ENCODE data around the gene CDKN1C.
A peak's percentile ranks its signal among the peaks of the same experiment; 100 is the strongest.

CDKN1C gene

DNA sequence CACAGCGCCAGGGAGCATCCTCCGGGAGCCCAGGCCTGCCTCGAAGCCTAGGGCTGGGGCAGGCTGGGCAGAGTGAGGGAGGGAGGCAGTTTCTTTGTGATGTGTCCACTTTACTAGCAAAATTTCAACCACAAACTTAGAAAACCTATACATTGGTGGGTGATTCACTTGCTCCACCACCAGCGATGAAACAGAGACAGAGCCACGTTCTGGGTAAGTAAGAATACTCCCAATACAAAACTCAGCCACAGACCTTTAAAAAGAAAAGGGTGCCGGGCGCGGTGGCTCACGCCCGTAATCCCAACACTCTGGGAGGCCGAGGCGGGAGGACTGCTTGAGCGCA is 22.3 kb downstream of the CDKN1C start:
- POLR2A ChIA-PET, result no interaction called here
- no peak for TF ChIP-seq ZBTB8A (tag by site-specific recombination; IDR thresholded peaks at IDR 0.05)
- TF ChIP-seq ZNF19 (tag by site-specific recombination; IDR thresholded peaks at IDR 0.05; ENCODE audit: low read depth), result no peak
- no peak for TF ChIP-seq ZIC2 (tag by site-specific recombination; IDR thresholded peaks at IDR 0.05)
- no peak for TF ChIP-seq ZNF16 (tag by site-specific recombination; IDR thresholded peaks at IDR 0.05; ENCODE audit: low read depth)
- no peak for TF ChIP-seq GLIS1 (tag by site-specific recombination; IDR thresholded peaks at IDR 0.05)
- H3K9me3 ChIP-seq (ENCODE audit: control insufficient read depth, insufficient read depth, low read depth, low read length), result no peaks in the 10 kb centered on the region
- H3K4me3 ChIP-seq (ENCODE audit: low read depth, low read length), result no peak overlapping the region
- no peaks in the 10 kb centered on the region for H3K36me3 ChIP-seq (ENCODE audit: control insufficient read depth in 2 of 2, insufficient read depth in 1 of 2, low read length in 2 of 2)
- no peaks in the 10 kb centered on the region for H3K4me1 ChIP-seq (ENCODE audit: control insufficient read depth, insufficient read depth, low read length)
- CTCF ChIA-PET, result no interaction called here
- H3K27ac ChIP-seq (ENCODE audit: extremely low read depth, low read depth, low read length), result no peak overlapping the region

DNA sequence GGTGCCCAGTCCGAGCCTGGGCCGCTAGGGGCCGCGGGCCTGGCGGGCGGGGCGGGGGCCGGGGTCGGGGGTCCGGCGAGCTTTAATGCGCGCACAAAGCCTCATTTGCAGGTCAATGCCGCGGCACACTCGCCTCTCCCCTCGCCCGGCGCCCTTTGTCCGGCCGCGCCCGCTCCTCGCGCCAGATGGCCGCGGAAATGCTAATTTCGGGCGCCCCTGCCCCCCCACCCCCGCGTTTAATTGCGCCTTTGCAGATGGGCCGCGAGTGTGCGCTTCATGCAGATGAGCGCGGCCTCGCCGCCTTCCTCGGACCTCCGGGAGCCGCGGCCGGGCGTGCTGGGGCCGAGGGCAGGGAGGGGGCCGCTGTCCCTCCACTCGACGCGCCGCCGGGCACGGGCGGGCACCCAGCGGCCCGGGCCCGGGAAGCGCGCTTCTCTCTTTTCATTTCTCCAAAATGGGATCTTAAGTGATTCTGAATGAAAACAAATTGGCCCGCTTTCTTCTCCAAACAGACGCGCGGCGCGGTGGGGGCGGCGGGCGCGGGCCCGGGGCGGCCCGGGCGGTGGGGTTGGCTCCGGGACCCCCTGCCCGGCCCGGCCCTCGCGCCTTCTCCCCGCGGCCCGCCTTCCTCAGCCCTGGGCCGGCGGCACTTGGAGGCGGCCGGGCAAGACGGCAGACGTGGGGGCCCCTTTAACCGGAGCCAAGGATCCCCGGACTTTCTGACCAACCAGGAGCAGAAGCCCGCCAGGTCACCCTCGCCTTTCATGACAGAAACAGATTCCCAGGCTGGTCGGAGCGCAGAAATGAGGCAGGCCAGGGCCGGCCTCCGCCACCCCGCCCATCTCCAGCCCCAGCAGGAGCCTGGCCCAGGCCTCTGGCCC is 22.9 kb downstream of the CDKN1C start:
- ChIA-PET CTCF (interaction anchor here (0.8 kb wide), 1 partner anchor 29 kb away, joined by 4 read pairs; no protein-coding TSS in a partner anchor), POLR2A (no interaction called here)
- H3K4me1 ChIP-seq (ENCODE audit: control insufficient read depth, insufficient read depth, low read length), result no peaks in the 10 kb centered on the region
- no peak overlapping the region for H3K27ac ChIP-seq (ENCODE audit: extremely low read depth, low read depth, low read length)
- TF ChIP-seq GFI1B (tag by site-specific recombination; IDR thresholded peaks at IDR 0.05), result no peak
- no peak for TF ChIP-seq ZEB2 (tag by site-specific recombination; IDR thresholded peaks at IDR 0.05)
- TF ChIP-seq TCF7L2 (IDR thresholded peaks at IDR 0.05; ENCODE audit: borderline replicate concordance, low read depth, low read length), result no peak
- no peak for TF ChIP-seq ZNF600 (tag by site-specific recombination; IDR thresholded peaks at IDR 0.05)
- no peak for TF ChIP-seq ZNF544 (tag by site-specific recombination; IDR thresholded peaks at IDR 0.05)
- no peak for TF ChIP-seq ZBTB48 (tag by site-specific recombination; IDR thresholded peaks at IDR 0.05)
- no peaks in the 10 kb centered on the region for H3K36me3 ChIP-seq (ENCODE audit: control insufficient read depth in 2 of 2, insufficient read depth in 1 of 2, low read length in 2 of 2)
- H3K9me3 ChIP-seq (ENCODE audit: control insufficient read depth, insufficient read depth, low read depth, low read length), result no peaks in the 10 kb centered on the region
- no peak overlapping the region for H3K4me3 ChIP-seq (ENCODE audit: low read depth, low read length)

GRCh38 chr11:2860636-2861035 is 24.9 kb downstream of the CDKN1C start:
- H3K9me3 ChIP-seq (ENCODE audit: control insufficient read depth, insufficient read depth, low read depth, low read length), result no peaks in the 10 kb centered on the region
- no peak overlapping the region for H3K27ac ChIP-seq (ENCODE audit: extremely low read depth, low read depth, low read length)
- POLR2A ChIA-PET, result no interaction called here
- H3K36me3 ChIP-seq (ENCODE audit: control insufficient read depth in 2 of 2, insufficient read depth in 1 of 2, low read length in 2 of 2), result no peaks in the 10 kb centered on the region
- CTCF ChIA-PET, result interaction anchor here (0.7 kb wide), 1 partner anchor 435 kb away, joined by 3 read pairs; no protein-coding TSS in a partner anchor
- TF ChIP-seq BCL11A (tag by site-specific recombination; IDR thresholded peaks at IDR 0.05; ENCODE audit: low read depth) (no peak), GLIS2 (tag by site-specific recombination; IDR thresholded peaks at IDR 0.05) (0 out of 2 replicates have a peak, but pooled peaks have one; percentile 20)
- H3K4me1 ChIP-seq (ENCODE audit: control insufficient read depth, insufficient read depth, low read length), result no peaks in the 10 kb centered on the region
- no peak overlapping the region for H3K4me3 ChIP-seq (ENCODE audit: low read depth, low read length)

GRCh38 chr11:2859699-2860037 is 25.9 kb downstream of the CDKN1C start:
- POLR2A ChIA-PET, result no interaction called here
- CTCF ChIA-PET, result no interaction called here

More at GRCh38 chr11:2859699-2860037, 25.9 kb downstream of the CDKN1C start:
- Histone ChIP-seq H3K27ac (ENCODE audit: extremely low read depth, low read depth, low read length) (no peak overlapping the region), H3K9me3 (ENCODE audit: control insufficient read depth, insufficient read depth, low read depth, low read length) (no peaks in the 10 kb centered on the region), H3K4me1 (ENCODE audit: control insufficient read depth, insufficient read depth, low read length) (no peaks in the 10 kb centered on the region), H3K36me3 (ENCODE audit: control insufficient read depth in 2 of 2, insufficient read depth in 1 of 2, low read length in 2 of 2) (no peaks in the 10 kb centered on the region), H3K4me3 (ENCODE audit: low read depth, low read length) (no peak overlapping the region)
- TF ChIP-seq PRDM1 (tag by site-specific recombination; IDR thresholded peaks at IDR 0.05), result no peak
- no peak for TF ChIP-seq ZNF23 (tag by site-specific recombination; IDR thresholded peaks at IDR 0.05; ENCODE audit: borderline replicate concordance)
- TF ChIP-seq OVOL3 (tag by site-specific recombination; IDR thresholded peaks at IDR 0.05), result no peak
- TF ChIP-seq ZNF335 (tag by site-specific recombination; conservative IDR thresholded peaks at IDR 0.05), result no peak
- no peak for TF ChIP-seq ZNF777 (tag by site-specific recombination; IDR thresholded peaks at IDR 0.05; ENCODE audit: borderline replicate concordance)
- no peak for TF ChIP-seq ZNF639 (tag by site-specific recombination; IDR thresholded peaks at IDR 0.05)
- peak; percentile 84 for TF ChIP-seq ZFP3 (tag by site-specific recombination; IDR thresholded peaks at IDR 0.05; ENCODE audit: low read depth)
